ENCODE results near the gene FAM47E.
A peak's percentile ranks its signal among the peaks of the same experiment; 100 is the strongest.

DNA sequence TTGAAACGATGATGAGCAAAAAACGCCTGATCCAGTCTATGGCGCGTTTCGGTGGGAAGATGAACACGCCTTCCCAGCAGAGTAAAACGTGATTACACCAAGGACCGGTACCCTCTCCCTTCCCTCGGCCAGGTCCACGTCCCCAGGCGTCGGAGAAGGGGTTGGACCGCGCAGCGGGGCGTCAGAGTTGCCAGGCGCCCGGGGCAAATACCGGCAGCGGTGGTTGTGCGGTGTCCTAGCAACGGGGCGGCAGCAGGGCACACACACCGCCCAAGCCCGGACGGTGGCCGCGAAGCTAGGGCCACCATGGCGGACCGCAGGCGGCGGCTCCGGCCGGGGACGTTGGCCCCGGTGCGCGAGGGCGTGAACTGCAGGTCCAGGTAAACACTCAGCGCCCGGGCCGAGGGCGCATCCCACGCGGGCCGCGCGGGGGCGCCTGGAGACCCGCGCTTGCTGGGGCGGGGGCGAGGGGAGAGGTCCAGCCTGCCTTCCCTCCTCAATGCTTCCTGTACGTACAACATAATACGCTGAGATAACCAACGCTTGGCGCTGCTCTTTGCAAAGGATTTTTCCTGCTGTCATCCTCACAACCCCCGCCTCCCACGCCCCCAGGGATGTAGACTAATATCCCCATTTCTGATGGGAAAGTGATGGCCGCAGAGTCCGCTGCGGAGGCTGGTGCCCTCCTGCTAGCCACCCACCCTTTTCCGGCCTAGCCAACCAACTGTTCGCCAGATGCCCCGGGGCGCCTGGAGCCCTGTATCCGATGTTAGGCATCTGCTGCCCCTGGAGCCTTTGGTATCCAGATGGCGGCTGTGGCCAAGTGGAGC, at the start of gene FAM47E:
- TF ChIP-seq EZH2phosphoT487 (IDR thresholded peaks at IDR 0.05; ENCODE audit: insufficient read depth, low read depth): 0 out of 2 replicates have a peak, but pooled peaks have one; percentile 18
- TF ChIP-seq EZH2 (IDR thresholded peaks at IDR 0.05; ENCODE audit: insufficient read depth, poor library complexity, severe bottlenecking): peak; percentile 42
